Hippocampal formation (tissue), 2 donors: ENCODE measurements around the gene FGF12.
A peak's percentile ranks its signal among the peaks of the same experiment; 100 is the strongest.

Experiments
- DNase-seq, 2 donors: peaks; one replicate each; lab custom pipeline; 2025; lab: John Stamatoyannopoulos, UW

FGF12 gene

GRCh38 chr3:192496905-192497587 is 230.3 kb downstream of the FGF12 start:
- no peak for DNase-seq

DNA sequence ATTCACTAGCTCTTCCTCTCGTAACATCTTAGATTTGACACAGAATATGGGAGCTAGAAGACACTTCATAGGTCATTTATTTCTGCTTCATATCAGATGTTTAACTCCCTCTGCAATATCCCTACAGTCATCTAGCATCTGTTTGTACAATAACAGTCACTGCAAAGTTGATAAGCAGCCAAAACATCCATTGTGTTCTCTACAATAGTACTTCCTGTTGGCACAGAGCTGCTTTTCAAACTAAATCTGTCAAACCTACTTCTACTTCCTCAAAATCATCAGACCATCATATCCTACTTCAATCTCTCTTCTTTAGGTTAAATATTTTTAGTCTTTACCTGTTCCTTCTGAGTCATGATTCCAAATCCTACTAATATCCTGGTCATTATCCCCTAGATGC is 233.2 kb downstream of the FGF12 start:
- DNase-seq, result no peak

DNA sequence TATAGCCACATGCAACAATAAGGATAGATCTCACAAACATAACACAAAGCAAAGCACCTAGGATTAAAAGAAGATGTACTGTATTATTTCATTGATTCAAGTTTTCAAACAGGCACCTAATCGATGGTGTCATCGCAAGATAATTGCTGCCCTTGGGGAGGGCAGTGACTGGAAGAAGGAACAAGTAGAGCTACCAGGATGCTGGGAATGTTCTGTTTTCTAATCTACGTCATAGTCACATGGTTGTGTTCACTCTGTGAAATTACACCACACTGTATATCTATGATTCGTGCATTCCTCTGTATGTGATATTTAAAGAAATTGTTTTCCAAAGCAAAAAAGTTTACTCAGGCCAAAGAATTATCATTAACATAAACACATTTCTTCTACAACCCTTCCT is 236.6 kb downstream of the FGF12 start:
- DNase-seq, result no peak

GRCh38 chr3:192489579-192489978 is 237.8 kb downstream of the FGF12 start:
- DNase-seq, result no peak

GRCh38 chr3:192487033-192487432 is 240.3 kb downstream of the FGF12 start:
- DNase-seq, result no peak

GRCh38 chr3:192482809-192483208 is 244.5 kb downstream of the FGF12 start:
- DNase-seq, result no peak

GRCh38 chr3:192482391-192482790 is 244.9 kb downstream of the FGF12 start:
- DNase-seq, result no peak

GRCh38 chr3:192481638-192482037 is 245.7 kb downstream of the FGF12 start:
- DNase-seq, result no peak

DNA sequence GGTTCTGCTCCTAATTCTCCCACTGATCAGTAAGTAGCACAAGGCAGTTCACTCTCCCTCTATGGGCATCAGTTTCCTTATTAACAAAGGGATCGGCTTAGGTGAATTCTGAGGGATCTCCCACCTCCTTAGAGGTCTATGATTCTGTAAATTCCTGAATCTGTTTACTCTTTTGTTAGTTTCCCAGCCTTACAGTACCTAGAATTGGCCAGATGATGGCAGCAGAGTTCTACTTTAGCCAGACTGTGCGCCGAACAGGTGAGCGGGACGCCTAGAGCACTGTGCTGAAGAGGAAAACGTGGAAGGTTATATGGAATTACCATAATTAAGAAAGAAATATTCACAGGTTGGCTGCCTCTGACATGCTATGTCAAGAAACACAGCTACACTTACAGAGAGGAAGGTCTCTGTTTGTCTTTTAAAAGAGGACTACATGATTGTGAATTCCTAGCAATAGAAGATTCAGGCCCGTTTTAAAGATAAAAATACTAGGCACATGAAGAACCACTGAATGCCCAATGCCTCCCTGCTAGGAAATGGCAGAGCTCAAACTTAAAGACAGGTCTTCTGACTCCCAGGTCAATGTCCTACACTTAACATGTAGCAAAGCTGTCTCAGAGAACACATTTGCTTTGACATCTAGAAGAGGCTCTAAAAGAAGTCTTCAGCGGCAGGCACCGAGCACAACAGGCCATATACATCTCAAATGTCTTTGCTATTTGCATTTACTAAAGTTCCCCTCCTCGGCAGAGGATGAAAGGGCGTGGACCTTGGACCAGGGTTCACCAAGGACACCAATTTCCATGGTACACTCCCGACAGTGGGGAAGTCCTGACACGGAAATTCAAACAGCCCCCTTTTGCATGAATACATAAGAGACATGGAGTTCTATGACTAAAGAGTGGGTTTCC is 259.9 kb downstream of the FGF12 start:
- peak; percentile 41 to 42 for DNase-seq

DNA sequence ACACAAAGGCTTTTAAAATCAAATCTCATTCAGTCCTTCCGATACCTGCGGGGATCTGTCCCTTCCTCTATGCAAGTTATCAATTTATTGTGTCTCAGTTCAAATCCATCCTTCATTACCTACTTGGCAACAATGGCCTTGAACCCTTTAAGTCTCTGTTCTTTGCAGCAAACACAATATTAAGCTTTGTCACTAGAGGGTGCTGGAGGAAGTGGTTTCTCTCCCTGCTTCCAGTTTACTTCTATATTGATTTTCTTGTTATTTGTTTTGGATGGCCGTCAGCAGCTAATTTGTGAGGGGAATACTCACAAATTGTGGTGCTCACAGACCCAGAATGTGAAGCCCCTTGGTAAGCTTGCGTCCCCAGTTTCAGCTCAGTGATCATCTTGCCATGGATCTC is 278.3 kb downstream of the FGF12 start:
- DNase-seq, result no peak

- peak; percentile 35 to 43 for DNase-seq
Measured at GRCh38 chr3:192445770-192446644, 281.3 kb downstream of the FGF12 start.

DNA sequence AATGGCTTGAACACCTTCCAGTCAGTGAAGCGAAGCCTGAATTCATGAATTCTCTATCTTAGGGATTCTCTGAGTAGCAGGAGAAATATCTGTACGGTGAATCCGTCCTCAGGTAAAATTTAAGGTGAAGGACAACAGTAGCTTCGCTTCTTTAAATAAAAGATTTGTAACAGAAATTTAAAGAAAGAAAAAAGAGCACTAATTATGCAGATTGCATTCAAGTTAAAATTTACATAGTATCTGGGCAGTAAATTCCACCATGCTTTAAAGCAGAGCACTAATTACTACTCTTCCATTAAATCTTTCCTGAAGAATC is 282.6 kb downstream of the FGF12 start:
- no peak for DNase-seq

DNA sequence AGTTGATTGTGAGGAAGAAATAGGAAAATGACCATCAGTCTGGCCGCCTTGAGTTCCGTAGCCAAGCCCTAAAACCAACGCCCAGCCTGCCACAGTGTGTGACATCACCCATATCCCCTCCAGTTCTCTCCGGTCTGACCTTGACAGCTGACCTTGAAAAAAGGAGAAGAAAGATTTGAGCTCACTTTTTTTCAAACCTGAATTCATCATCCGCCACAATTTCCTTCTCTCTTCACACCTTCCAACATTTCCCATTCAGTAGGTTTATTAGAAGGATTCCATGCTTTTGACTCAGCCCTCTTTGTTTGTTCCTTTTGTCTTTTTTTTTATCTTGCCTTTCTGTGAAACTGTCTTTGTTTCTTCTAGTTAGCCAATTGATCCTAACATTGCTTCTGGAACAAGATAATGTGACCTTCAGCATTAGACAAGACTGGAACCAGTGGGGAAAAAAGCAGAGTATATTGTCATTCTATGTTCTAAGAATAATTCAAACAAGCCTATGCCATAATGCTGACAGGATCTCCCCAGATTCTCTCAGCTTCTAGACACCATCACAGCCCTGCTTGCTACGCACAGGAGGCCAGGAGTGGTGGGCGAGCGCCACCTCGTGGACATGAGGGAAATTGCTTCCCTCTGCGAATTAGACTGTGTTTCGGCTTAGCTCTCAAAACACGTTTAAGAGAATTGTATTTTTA is 283.1 kb downstream of the FGF12 start:
- DNase-seq, result peak; percentile 61 to 78

GRCh38 chr3:192435241-192435640 is 292.1 kb downstream of the FGF12 start:
- no peak for DNase-seq

DNA sequence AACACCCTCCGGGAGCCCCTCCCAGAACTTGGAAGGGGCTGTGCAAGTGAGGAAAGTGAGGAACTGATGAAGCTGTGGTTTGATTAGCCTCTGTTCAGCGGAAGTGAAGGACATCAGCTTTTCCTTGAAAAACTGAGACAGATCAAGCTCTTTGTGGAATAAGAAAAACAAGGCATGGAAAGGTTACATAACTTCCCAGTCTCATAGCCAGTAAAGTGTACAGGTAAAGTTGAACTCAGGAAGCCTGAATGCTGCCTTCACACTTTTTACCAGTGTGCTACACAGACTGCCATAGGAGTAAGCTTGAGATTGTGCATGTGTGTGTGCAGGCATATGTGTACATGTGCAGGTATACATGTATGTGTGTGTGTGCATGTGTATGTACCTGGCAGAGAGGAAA is 293.2 kb downstream of the FGF12 start:
- no peak for DNase-seq

DNA sequence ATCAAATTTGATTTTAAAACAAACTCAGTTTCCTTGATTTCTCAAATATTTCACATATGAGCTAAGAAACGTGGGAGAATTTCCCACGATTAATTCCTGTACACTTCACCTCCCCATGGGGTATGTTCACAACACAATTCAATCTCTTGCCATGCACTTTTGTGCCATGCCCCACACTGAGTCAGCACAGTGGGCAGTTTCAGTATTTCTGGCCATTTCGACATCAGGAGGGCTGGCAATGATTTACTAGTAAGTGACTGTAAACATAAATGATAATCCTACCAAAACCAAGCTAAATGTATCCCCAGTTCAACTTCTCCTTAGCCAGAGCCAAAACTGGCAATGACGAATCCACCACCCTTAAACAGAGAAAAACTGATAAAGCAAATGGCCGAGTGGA is 293.6 kb downstream of the FGF12 start:
- no peak for DNase-seq

GRCh38 chr3:192422997-192423342 is 304.4 kb downstream of the FGF12 start:
- DNase-seq, result no peak

GRCh38 chr3:192422321-192422996 is 304.9 kb downstream of the FGF12 start:
- DNase-seq, result no peak

DNA sequence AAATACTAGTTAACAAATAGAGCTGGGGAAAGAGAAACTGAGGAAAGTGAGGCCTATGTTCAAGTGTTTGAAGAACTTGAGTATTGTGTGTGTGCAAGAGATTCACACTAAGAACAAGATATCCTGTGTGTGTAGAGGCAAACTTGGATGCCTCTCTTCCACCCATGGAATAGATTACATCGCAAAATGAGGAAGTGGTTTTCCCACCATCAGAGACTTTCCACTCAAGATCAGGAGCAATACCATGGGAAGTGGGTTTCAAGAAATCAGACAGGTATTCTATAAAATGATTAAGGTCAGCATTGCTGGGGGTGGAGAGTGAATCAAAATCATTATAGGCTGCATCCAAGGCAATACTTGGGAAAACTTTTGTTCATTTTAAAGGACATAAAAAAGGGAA is 308.0 kb downstream of the FGF12 start:
- DNase-seq, result no peak

- no peak for DNase-seq
Measured at GRCh38 chr3:192417559-192418055, 309.7 kb downstream of the FGF12 start.

DNA sequence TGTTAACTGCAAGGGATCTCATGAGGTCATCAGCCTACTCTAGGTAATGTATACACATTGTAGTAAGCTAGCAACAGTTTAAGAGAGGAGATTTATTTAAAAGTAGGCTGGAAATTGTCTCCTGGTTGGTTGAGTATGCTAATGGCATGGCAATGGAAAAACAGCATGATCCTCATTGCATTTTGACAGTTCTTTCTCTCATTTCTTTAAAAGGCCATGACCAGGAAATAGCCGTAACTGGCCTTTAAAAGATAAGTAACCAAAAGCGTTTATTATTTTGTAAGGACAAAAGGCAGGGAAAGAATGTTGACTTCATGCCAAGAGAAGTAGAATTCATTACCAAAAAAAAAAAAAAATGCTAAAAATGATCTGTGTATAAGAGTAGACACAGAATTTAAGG is 310.3 kb downstream of the FGF12 start:
- no peak for DNase-seq
